T-helper 2 cell treated with Interferon-gamma antibody and Interleukin-4, amounts not matched to agents 100 ng/mL and 5 ng/mL, for 36 hours (primary cell): ENCODE measurements around the gene OPCML. TPM values are rescaled to one million over a fixed set of nuclear protein-coding genes. Genes with fewer than 3 reads are reported as not detected.

Experiments
- intact Hi-C: fragments of 100-400 bp; cut with micrococcal nuclease; formaldehyde crosslinking; loops from one replicate; pipeline ENCODE4 v1.15.1; 2023
- total RNA-seq: library from RNA; stranded (reverse); gene quantifications from 2 replicates; pipeline ENCODE4 v1.2.3, GENCODE V29; 2022

Gene OPCML
- total RNA-seq, 1 donor from 2014 or later, result not detected

GRCh38 chr11:132993991-132994502 lies 538.3 kb downstream of the OPCML start:
- intact Hi-C loops, result no loop called here

- intact Hi-C loops, result no loop called here
These were observed 539.3 kb downstream of the OPCML start for GRCh38 chr11:132992838-132993631.

- intact Hi-C loops, result no loop called here
These were observed 543.9 kb downstream of the OPCML start for GRCh38 chr11:132988411-132988810.

GRCh38 chr11:132987936-132988335 lies 544.4 kb downstream of the OPCML start:
- intact Hi-C loops, result no loop called here

- intact Hi-C loops, result no loop called here
These were observed 548.7 kb downstream of the OPCML start for GRCh38 chr11:132983641-132983978.

- intact Hi-C loops, result no loop called here
These were observed 549.3 kb downstream of the OPCML start for GRCh38 chr11:132982772-132983640.

- intact Hi-C loops, result no loop called here
These were observed 551.0 kb downstream of the OPCML start for GRCh38 chr11:132981131-132981956.

- intact Hi-C loops, result no loop called here
These were observed 551.6 kb downstream of the OPCML start for GRCh38 chr11:132980670-132981069.

- intact Hi-C loops, result no loop called here
These were observed 554.6 kb downstream of the OPCML start for GRCh38 chr11:132977746-132978145.

GRCh38 chr11:132977241-132977640 lies 555.1 kb downstream of the OPCML start:
- intact Hi-C loops, result no loop called here

- intact Hi-C loops, result no loop called here
These were observed 556.2 kb downstream of the OPCML start for GRCh38 chr11:132976115-132976514.

GRCh38 chr11:132973686-132974085 lies 558.6 kb downstream of the OPCML start:
- intact Hi-C loops, result no loop called here

GRCh38 chr11:132972565-132972964 lies 559.7 kb downstream of the OPCML start:
- intact Hi-C loops, result no loop called here

GRCh38 chr11:132971351-132971750 lies 561.0 kb downstream of the OPCML start:
- intact Hi-C loops, result no loop called here

- intact Hi-C loops, result no loop called here
These were observed 562.4 kb downstream of the OPCML start for GRCh38 chr11:132969892-132970291.

- intact Hi-C loops, result no loop called here
These were observed 570.3 kb downstream of the OPCML start for GRCh38 chr11:132962041-132962440.

GRCh38 chr11:132961453-132961852 lies 570.8 kb downstream of the OPCML start:
- intact Hi-C loops, result no loop called here

- intact Hi-C loops, result no loop called here
These were observed 571.8 kb downstream of the OPCML start for GRCh38 chr11:132960273-132961078.

- intact Hi-C loops, result no loop called here
These were observed 572.6 kb downstream of the OPCML start for GRCh38 chr11:132959693-132960092.

- intact Hi-C loops, result no loop called here
These were observed 574.4 kb downstream of the OPCML start for GRCh38 chr11:132957881-132958280.

- intact Hi-C loops, result no loop called here
These were observed 584.0 kb downstream of the OPCML start for GRCh38 chr11:132948252-132948651.
